HepG2 (cell line): ENCODE results near the gene GLT1D1. TPM values are rescaled to one million over a fixed set of nuclear protein-coding genes. Genes with fewer than 3 reads are reported as not detected.

Experiments
- ATAC-seq: fragments of 200-7000 bp; cut with Tn5 transposase; 3 replicates; pipeline ENCODE4 v1.9.1; 2020; ENCODE audit warnings: mild to moderate bottlenecking, moderate library complexity
- BruUV-seq: library from RNA; stranded (reverse); fragments of 400-500 nt; replicated peaks from 2 replicates; lab custom pipeline; 2021; lab: Mats Ljungman, UMichigan
- CTCF ChIA-PET: fragments of 300-600 bp; formaldehyde crosslinking; extraction: SDS; loops from one replicate; lab custom pipeline; 2021; ENCODE audit warnings: low total read pairs, inconsistent platforms, low intra/inter-chr PET ratio; lab: Yijun Ruan, JAX
- POLR2A ChIA-PET: fragments of 350-600 bp; sonication (Branson Sonifier 250); formaldehyde crosslinking; loops from one replicate; lab custom pipeline; 2020; ENCODE audit warnings: antibody characterized with exemption, inconsistent platforms; lab: Yijun Ruan, JAX
- DNase-seq: peaks from one replicate; pipeline ENCODE4 v3.0.0-alpha.2; 2015; ENCODE audit warnings: low spot score
- FAIRE-seq: peaks from 3 replicates; lab custom pipeline; 2011; peaks lifted over from hg19 to GRCh38; lab: Jason Lieb, UNC
- H2AFZ ChIP-seq: one replicate; pipeline ENCODE4 v1.6.1; 2011; ENCODE audit warnings: low read length, inconsistent platforms
- H3K27ac ChIP-seq: fragments of 300-600 bp; 3 replicates; pipeline ENCODE4 v1.8.0; 2011; ENCODE audit warnings: mixed run types, mild to moderate bottlenecking, mixed read lengths, low read length, inconsistent platforms; ENCODE audit not compliant: insufficient read depth; ENCODE audit errors: extremely low read length
- H3K27me3 ChIP-seq, 2 experiments: fragments of 200-600 bp in 1 of 2; 2 replicates in 1 of 2; 3 replicates in 1 of 2; pipeline versions ENCODE4 v1.6.0 to v1.8.0; 2011; ENCODE audit warnings: low read length in 2 of 2, mild to moderate bottlenecking in 2 of 2, moderate library complexity in 2 of 2, inconsistent platforms in 1 of 2; ENCODE audit not compliant: insufficient read depth in 2 of 2, control insufficient read depth in 1 of 2
- H3K36me3 ChIP-seq, 2 experiments: fragments of 200-600 bp in 1 of 2; replicated peaks in 1 of 2; 2 replicates in 1 of 2; 3 replicates in 1 of 2; pipeline versions ENCODE4 v1.5.1 to v1.8.0; 2011; ENCODE audit warnings: low read length in 2 of 2, inconsistent platforms in 1 of 2; ENCODE audit not compliant: insufficient read depth in 2 of 2, control insufficient read depth in 1 of 2
- H3K4me1 ChIP-seq: 2 replicates; pipeline ENCODE4 v1.5.1; 2012; ENCODE audit warnings: low read length, inconsistent platforms; ENCODE audit not compliant: insufficient read depth
- H3K4me2 ChIP-seq: 2 replicates; pipeline ENCODE4 v1.6.0; 2011; ENCODE audit warnings: low read depth, low read length, inconsistent platforms
- H3K4me3 ChIP-seq, 3 experiments: fragments of 200-600 bp in 1 of 3; sonication (generic), shearing (Covaris generic) in 1 of 3; replicated peaks in 1 of 3; 2 replicates each; pipeline ENCODE4 v1.5.1; 2011 to 2016; ENCODE audit warnings: low read length in 3 of 3, inconsistent platforms in 2 of 3, low read depth in 2 of 3, mild to moderate bottlenecking in 2 of 3, control low read depth in 1 of 3, mixed read lengths in 1 of 3; ENCODE audit not compliant: insufficient read depth in 1 of 3
- H3K79me2 ChIP-seq: one replicate; pipeline ENCODE4 v1.6.1; 2011; ENCODE audit warnings: low read length, inconsistent platforms; ENCODE audit not compliant: insufficient read depth
- H3K9ac ChIP-seq: 2 replicates; pipeline ENCODE4 v1.6.0; 2011; ENCODE audit warnings: mild to moderate bottlenecking, low read depth, low read length, inconsistent platforms; ENCODE audit not compliant: insufficient read depth
- H3K9me3 ChIP-seq: 2 replicates; pipeline ENCODE4 v1.5.1; 2012; ENCODE audit warnings: mild to moderate bottlenecking, low read length
- H4K20me1 ChIP-seq: 2 replicates; pipeline ENCODE4 v1.6.0; 2011; ENCODE audit warnings: inconsistent platforms, mild to moderate bottlenecking, low read length, moderate library complexity; ENCODE audit not compliant: insufficient read depth
- ATM ChIP-seq: fragments of 450-650 bp; IDR thresholded peaks from 2 replicates; pipeline ENCODE4 v1.7.1; 2017; ENCODE audit warnings: mild to moderate bottlenecking, borderline replicate concordance
- HNRNPLL ChIP-seq: fragments of 200-400 bp; formaldehyde crosslinking; IDR thresholded peaks from 2 replicates; pipeline ENCODE4 v1.6.1; 2017; ENCODE audit warnings: mild to moderate bottlenecking, low read depth, low read length; ENCODE audit not compliant: poor library complexity, severe bottlenecking
- NFE2 ChIP-seq: sonication (generic); formaldehyde crosslinking; IDR thresholded peaks from 2 replicates; pipeline ENCODE4 v1.4.0; 2020; ENCODE audit warnings: missing genetic modification reagents
- POLR2A ChIP-seq, 2 experiments: IDR thresholded peaks; 2 replicates each; pipeline ENCODE4 v1.6.1; 2011; ENCODE audit warnings: low read depth in 2 of 2, low read length in 2 of 2, mild to moderate bottlenecking in 1 of 2, moderate library complexity in 1 of 2; ENCODE audit not compliant: insufficient read depth in 1 of 2
- RCOR2 ChIP-seq: IDR thresholded peaks from 2 replicates; pipeline ENCODE4 v1.6.1; 2016; ENCODE audit warnings: missing biosample characterization, missing genetic modification reagents
- REL ChIP-seq: sonication (generic); formaldehyde crosslinking; conservative IDR thresholded peaks from 2 replicates; pipeline ENCODE4 v1.8.0; 2022; ENCODE audit warnings: mild to moderate bottlenecking, missing genetic modification reagents, moderate library complexity
- SRSF9 ChIP-seq: fragments of 200-400 bp; formaldehyde crosslinking; IDR thresholded peaks from 2 replicates; pipeline ENCODE4 v1.6.1; 2018; ENCODE audit warnings: borderline replicate concordance, mild to moderate bottlenecking, low read depth, low read length; ENCODE audit not compliant: insufficient read depth, poor library complexity, severe bottlenecking
- TARDBP ChIP-seq: sonication (generic); formaldehyde crosslinking; IDR thresholded peaks from 2 replicates; pipeline ENCODE4 v1.8.0; 2022; ENCODE audit warnings: mild to moderate bottlenecking, missing genetic modification reagents
- TSC22D2 ChIP-seq: sonication (generic); formaldehyde crosslinking; IDR thresholded peaks from 2 replicates; pipeline ENCODE4 v1.5.1; 2020; ENCODE audit warnings: missing genetic modification reagents, mild to moderate bottlenecking, borderline replicate concordance
- ZIK1 ChIP-seq: sonication (generic); formaldehyde crosslinking; IDR thresholded peaks from 2 replicates; pipeline ENCODE4 v1.5.0; 2020; ENCODE audit warnings: mild to moderate bottlenecking, low read depth, missing genetic modification reagents, borderline replicate concordance
- ZNF10 ChIP-seq: sonication (generic); formaldehyde crosslinking; IDR thresholded peaks from 2 replicates; pipeline ENCODE4 v1.4.0; 2020; ENCODE audit warnings: mild to moderate bottlenecking, low read depth, missing genetic modification reagents, borderline replicate concordance
- ZNF205 ChIP-seq: IDR thresholded peaks from 2 replicates; pipeline ENCODE4 v1.6.1; 2018; ENCODE audit warnings: missing biosample characterization, missing genetic modification reagents
- ZNF274 ChIP-seq: sonication (generic); formaldehyde crosslinking; IDR thresholded peaks from 2 replicates; pipeline ENCODE4 v1.5.1; 2020; ENCODE audit warnings: mild to moderate bottlenecking, missing genetic modification reagents
- ZNF367 ChIP-seq: sonication (generic); formaldehyde crosslinking; IDR thresholded peaks from 2 replicates; pipeline ENCODE4 v1.4.0; 2020; ENCODE audit warnings: missing genetic modification reagents, borderline replicate concordance
- WGBS: methylation state at CpG from one replicate; pipeline ENCODE4 v1.1.6; 2017; ENCODE audit warnings: low lambda C conversion rate; 5-methylcytosine and 5-hydroxymethylcytosine counted together
- in situ Hi-C: cut with HindIII; loops from 2 replicates; pipeline ENCODE4 v1.10.0; 2017; ENCODE audit warnings: low pct_unique_long_range_greater_than_20kb; ENCODE audit not compliant: extremely low pct_ligation_motif_present
- intact Hi-C: fragments of 100-400 bp; cut with micrococcal nuclease; formaldehyde crosslinking; loops from one replicate; pipeline ENCODE4 v1.10.0; 2022; ENCODE audit not compliant: unreplicated experiment
- polyA plus RNA-seq, 8 experiments: library from polyadenylated mRNA; depleted of rRNA in 3 of 8; stranded (reverse) in 7 of 8; unstranded in 1 of 8; fragments of >200 nt; fragmentation: Illumina TruSeq in 4 of 8; extraction: Trizol in 4 of 8; gene quantifications; 2 replicates each; pipeline versions ENCODE4 v1.2.1 to v1.2.3, GENCODE V29; 2011 to 2016; ENCODE audit warnings: low read depth in 4 of 8, missing spikeins in 1 of 8, mixed read lengths in 1 of 8; ENCODE audit not compliant: insufficient read depth in 1 of 8
- total RNA-seq, 5 experiments: library from RNA; depleted of rRNA; stranded (reverse); fragments of >200 nt; fragmentation: Illumina TruSeq; extraction: Trizol; gene quantifications; 2 replicates each; pipeline ENCODE4 v1.2.3, GENCODE V29; 2016; ENCODE audit warnings: low read depth in 1 of 5
- TF ChIP-seq, protein P1 (sequence below): sonication (generic); formaldehyde crosslinking; IDR thresholded peaks from 2 replicates; pipeline ENCODE4 v1.8.1; 2023; ENCODE audit warnings: mild to moderate bottlenecking, missing genetic modification reagents, borderline replicate concordance

The GLT1D1 gene
- total and polyA plus RNA-seq, 2 of the 13 experiments (the other 11 are each of a cell fraction or from before 2014, with no cell fraction given) = 0.09 to 0.17 TPM

DNA sequence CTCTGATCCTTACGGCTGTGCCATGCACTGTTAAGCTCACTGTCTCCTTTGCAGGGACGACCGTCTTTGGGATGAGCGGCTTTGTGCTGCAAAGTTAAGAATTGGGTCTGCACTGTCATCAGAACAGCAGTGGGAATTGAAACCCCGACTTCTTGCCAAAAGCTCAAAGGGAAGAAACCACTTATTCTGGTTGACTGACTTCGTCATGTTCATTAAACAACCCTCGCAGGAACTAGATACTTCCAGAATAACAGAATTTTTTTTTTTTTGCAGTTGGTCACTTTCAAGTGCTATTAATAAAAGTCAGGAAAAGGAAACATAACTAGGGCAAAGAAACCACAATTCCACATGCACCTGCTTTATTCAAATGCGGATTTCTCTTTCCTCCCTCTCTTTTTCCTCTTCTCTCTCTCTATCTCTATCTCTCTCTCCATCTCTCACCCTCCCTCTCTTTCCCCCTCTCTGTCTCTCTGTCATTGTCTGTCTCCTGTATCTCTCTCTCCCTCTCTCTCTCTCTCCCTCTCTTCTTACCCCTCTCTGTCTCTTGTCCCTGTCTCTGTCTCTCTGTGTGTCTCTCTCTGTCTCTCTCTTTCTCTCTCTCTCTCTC, 12.3 kb upstream of the GLT1D1 start (continued):
- TF ChIP-seq ATM (no peak), ZNF274 (CRISPR knock-in tag) (no peak), ZNF10 (no peak)
- TF ChIP-seq, all 625 proteins: peak for 0

DNA sequence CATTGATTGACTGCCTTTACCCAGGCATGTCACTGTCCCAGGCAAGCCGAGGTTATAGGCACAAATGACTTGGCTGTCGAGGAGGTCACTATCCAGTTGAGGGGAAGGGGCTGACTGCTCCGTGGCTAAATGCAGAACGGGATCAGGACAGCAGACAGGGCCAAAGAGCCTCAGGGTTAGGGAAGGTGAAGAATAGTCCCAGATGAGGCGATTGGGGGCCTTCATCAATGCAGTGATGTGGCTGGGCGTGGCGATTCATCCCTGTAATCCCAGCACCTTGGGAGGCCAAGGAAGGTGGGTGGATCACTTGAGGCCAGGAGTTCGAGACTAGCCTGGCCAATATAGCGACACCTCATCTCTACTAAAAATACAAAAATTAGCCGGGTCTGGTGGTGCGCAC, 10.7 kb upstream of the GLT1D1 start:
- Histone ChIP-seq H3K9me3 (no peaks in the 10 kb centered on the region), H3K4me3 (no peak overlapping the region), H2AFZ (no peak overlapping the region), H3K27me3 (peaks cover 0 to 20% of the 10 kb centered on the region in 2 experiments; a peak in 1 of 5 replicates), H3K36me3 (no peaks in the 10 kb centered on the region), H3K4me1 (no peaks in the 10 kb centered on the region), H3K27ac (no peak overlapping the region), H3K9ac (no peak overlapping the region), H4K20me1 (no peaks in the 10 kb centered on the region), H3K79me2 (no peaks in the 10 kb centered on the region), H3K4me2 (no peak overlapping the region)
- ChIA-PET POLR2A (no interaction called here), CTCF (no interaction called here)
- WGBS = 26% methylated on average over 9 of the region's 11 CpGs
- in situ Hi-C loops = no loop called here
- ATAC-seq (no peak), DNase-seq (no peak), FAIRE-seq (no peak)
- intact Hi-C loops = no loop called here
- TF ChIP-seq ZIK1 (CRISPR knock-in tag) = no peak
- TF ChIP-seq RCOR2 (CRISPR knock-in tag) = no peak
- TF ChIP-seq REL (CRISPR knock-in tag) = no peak
- no peak for TF ChIP-seq NFE2 (CRISPR knock-in tag)
- no peak for TF ChIP-seq HNRNPLL
- TF ChIP-seq, protein P1, sequence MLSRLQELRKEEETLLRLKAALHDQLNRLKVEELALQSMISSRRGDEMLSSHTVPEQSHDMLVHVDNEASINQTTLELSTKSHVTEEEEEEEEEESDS (CRISPR knock-in tag) = no peak
- TF ChIP-seq TSC22D2 (CRISPR knock-in tag) = no peak
- no peak for TF ChIP-seq SRSF9
- no peak for TF ChIP-seq ZNF367 (CRISPR knock-in tag)
- TF ChIP-seq ZNF205 (CRISPR knock-in tag) = no peak
- TF ChIP-seq TARDBP = no peak
- no peak for TF ChIP-seq POLR2A (IDR thresholded peaks at IDR 0.05; ENCODE audit: insufficient read depth in 1 of 2, low read depth in 2 of 2, low read length in 2 of 2)
- no TSS peak for BruUV-seq
